ENCODE measurements around the gene RAB12. TPM values are rescaled to one million over a fixed set of nuclear protein-coding genes. Genes with fewer than 3 reads are reported as not detected.

The RAB12 gene
- total and polyA plus RNA-seq, 3 experiments from 2014 or later = 0.24 to 15.3 (median 15.0) TPM

- Histone ChIP-seq H3K27ac (ENCODE audit: low read depth, low read length) (no peak overlapping the region), H3K27me3 (ENCODE audit: insufficient read depth, low read length, poor library complexity, severe bottlenecking) (no peaks in the 10 kb centered on the region), H3K4me1 (ENCODE audit: insufficient read depth, low read length) (no peaks in the 10 kb centered on the region), H3K9me3 (ENCODE audit: low read length) (no peaks in the 10 kb centered on the region), H3K4me3 (ENCODE audit: low read length) (no peak overlapping the region), H3K36me3 (ENCODE audit: insufficient read depth, low read length) (no peaks in the 10 kb centered on the region)
- no peak overlapping the region for H3K27ac Mint-ChIP-seq
- H3K27me3 Mint-ChIP-seq = peaks cover 0 to 9% of the 10 kb centered on the region in 2 donors
- DNase-seq = no peak
- CTCF ChIA-PET = no interaction called here
- no peaks in the 10 kb centered on the region for H3K9me3 Mint-ChIP-seq
- no peak overlapping the region for H3K4me3 Mint-ChIP-seq
- peaks cover 0 to 3% (median 0%) of the 10 kb centered on the region in 3 donors for H3K4me1 Mint-ChIP-seq
- no peaks in the 10 kb centered on the region for H3K36me3 Mint-ChIP-seq
- POLR2A ChIA-PET = no interaction called here
Measured at GRCh38 chr18:8685914-8686216, 76.6 kb downstream of the RAB12 start.

- H3K4me3 Mint-ChIP-seq = no peak overlapping the region
- H3K36me3 Mint-ChIP-seq = no peaks in the 10 kb centered on the region
- DNase-seq = no peak
- no peaks in the 10 kb centered on the region for H3K4me1 Mint-ChIP-seq
- H3K27ac ChIP-seq (ENCODE audit: low read depth, low read length) = no peak overlapping the region
- H3K9me3 ChIP-seq (ENCODE audit: low read length) = no peaks in the 10 kb centered on the region
- no peaks in the 10 kb centered on the region for H3K4me1 ChIP-seq (ENCODE audit: insufficient read depth, low read length)
- peaks cover 0 to 15% of the 10 kb centered on the region in 2 donors for H3K27me3 Mint-ChIP-seq
- H3K9me3 Mint-ChIP-seq = no peaks in the 10 kb centered on the region
- CTCF ChIA-PET = interaction anchor here (1.4 to 2.5 kb wide), 2 partner anchors 10 to 301 kb away, joined by 4 to 11 read pairs; no protein-coding TSS in a partner anchor
- H3K4me3 ChIP-seq (ENCODE audit: low read length) = no peak overlapping the region
- H3K36me3 ChIP-seq (ENCODE audit: insufficient read depth, low read length) = no peaks in the 10 kb centered on the region
- POLR2A ChIA-PET = no interaction called here
- no peaks in the 10 kb centered on the region for H3K27me3 ChIP-seq (ENCODE audit: insufficient read depth, low read length, poor library complexity, severe bottlenecking)
- H3K27ac Mint-ChIP-seq = no peak overlapping the region
Measured at GRCh38 chr18:8686611-8687010, 77.4 kb downstream of the RAB12 start.

GRCh38 chr18:8688216-8688800 is 79.1 kb downstream of the RAB12 start:
- Mint-ChIP-seq H3K27me3 (peaks cover 2 to 13% of the 10 kb centered on the region in 2 donors), H3K9me3 (no peaks in the 10 kb centered on the region), H3K4me1 (no peaks in the 10 kb centered on the region), H3K27ac (no peak overlapping the region), H3K36me3 (no peaks in the 10 kb centered on the region), H3K4me3 (no peak overlapping the region)
- no peak overlapping the region for H3K4me3 ChIP-seq (ENCODE audit: low read length)
- POLR2A ChIA-PET = no interaction called here
- no peak for DNase-seq
- H3K9me3 ChIP-seq (ENCODE audit: low read length) = no peaks in the 10 kb centered on the region
- H3K27me3 ChIP-seq (ENCODE audit: insufficient read depth, low read length, poor library complexity, severe bottlenecking) = no peaks in the 10 kb centered on the region
- H3K4me1 ChIP-seq (ENCODE audit: insufficient read depth, low read length) = no peaks in the 10 kb centered on the region
- H3K27ac ChIP-seq (ENCODE audit: low read depth, low read length) = no peak overlapping the region
- CTCF ChIA-PET = interaction anchor here (1.4 to 2.5 kb wide), 2 partner anchors 8 to 300 kb away, joined by 4 to 11 read pairs; no protein-coding TSS in a partner anchor
- no peaks in the 10 kb centered on the region for H3K36me3 ChIP-seq (ENCODE audit: insufficient read depth, low read length)

GRCh38 chr18:8688816-8689215 is 79.6 kb downstream of the RAB12 start:
- no peaks in the 10 kb centered on the region for H3K9me3 ChIP-seq (ENCODE audit: low read length)
- no peaks in the 10 kb centered on the region for H3K36me3 ChIP-seq (ENCODE audit: insufficient read depth, low read length)
- H3K27me3 ChIP-seq (ENCODE audit: insufficient read depth, low read length, poor library complexity, severe bottlenecking) = no peaks in the 10 kb centered on the region
- DNase-seq = no peak
- Mint-ChIP-seq H3K27ac (no peak overlapping the region), H3K36me3 (no peaks in the 10 kb centered on the region), H3K4me3 (no peak overlapping the region), H3K4me1 (no peaks in the 10 kb centered on the region), H3K9me3 (no peaks in the 10 kb centered on the region), H3K27me3 (peaks cover 2 to 13% of the 10 kb centered on the region in 2 donors)
- no peak overlapping the region for H3K27ac ChIP-seq (ENCODE audit: low read depth, low read length)
- POLR2A ChIA-PET = no interaction called here
- H3K4me1 ChIP-seq (ENCODE audit: insufficient read depth, low read length) = no peaks in the 10 kb centered on the region
- no peak overlapping the region for H3K4me3 ChIP-seq (ENCODE audit: low read length)
- CTCF ChIA-PET = interaction anchor here (2.5 kb wide), 1 partner anchor 8 kb away, joined by 11 read pairs; no protein-coding TSS in a partner anchor

Other genes with a start within 250 kb of the RAB12 start
- gene MTCL1, start 96.1 kb downstream of the RAB12 start, total RNA-seq = 1 to 10 TPM; 1.0 to 1.1 TPM
- gene MTCL1, start 96.1 kb downstream of the RAB12 start, polyA plus RNA-seq = not detected